K562 (cell line): Measurements from ENCODE around the gene RPS2. TPM values are rescaled to one million over a fixed set of nuclear protein-coding genes. Genes with fewer than 3 reads are reported as not detected.

ENCODE experiments used
- EP400 ChIP-seq: fragments of 450-650 bp; IDR thresholded peaks from 2 replicates; pipeline ENCODE4 v1.6.1; 2017; ENCODE audit warnings: antibody characterized with exemption, mild to moderate bottlenecking, moderate library complexity
- FOXK1 ChIP-seq: sonication (generic); formaldehyde crosslinking; IDR thresholded peaks from 2 replicates; pipeline ENCODE4 v1.8.0; 2022; ENCODE audit warnings: missing genetic modification reagents, mild to moderate bottlenecking, borderline replicate concordance
- IRF2 ChIP-seq: sonication (generic); formaldehyde crosslinking; IDR thresholded peaks from 2 replicates; pipeline ENCODE4 v1.8.1; 2022; ENCODE audit warnings: mild to moderate bottlenecking, missing genetic modification reagents
- NUFIP1 ChIP-seq: fragments of 450-650 bp; IDR thresholded peaks from 2 replicates; pipeline ENCODE4 v1.6.1; 2018; ENCODE audit not compliant: partially characterized antibody
- PYGO2 ChIP-seq: fragments of 450-650 bp; IDR thresholded peaks from 2 replicates; pipeline ENCODE4 v1.6.1; 2016; ENCODE audit warnings: mild to moderate bottlenecking, missing genetic modification characterization, moderate library complexity, missing compliant biosample characterization
- RBFOX2 ChIP-seq: fragments of 200-400 bp; formaldehyde crosslinking; IDR thresholded peaks from 2 replicates; pipeline ENCODE4 v1.6.1; 2017; ENCODE audit warnings: low read depth, mild to moderate bottlenecking, low read length, moderate library complexity
- RFX1 ChIP-seq: fragments of 450-650 bp; IDR thresholded peaks from 2 replicates; pipeline ENCODE4 v1.6.1; 2016; ENCODE audit warnings: mild to moderate bottlenecking, moderate library complexity
- TBL1XR1 ChIP-seq, 2 experiments: IDR thresholded peaks; 2 replicates each; pipeline ENCODE4 v1.6.1; 2012; ENCODE audit warnings: improper control_type of control experiment in 2 of 2, low read length in 2 of 2, mild to moderate bottlenecking in 1 of 2
- TCF3 ChIP-seq: sonication (generic); formaldehyde crosslinking; IDR thresholded peaks from 2 replicates; pipeline ENCODE4 v1.4.0; 2020; ENCODE audit warnings: mild to moderate bottlenecking, missing genetic modification reagents
- TFAM ChIP-seq: fragments of 250-450 bp; sonication (Bioruptor Pico); conservative IDR thresholded peaks from 2 replicates; pipeline ENCODE4 v1.5.0; 2021; ENCODE audit warnings: mild to moderate bottlenecking, moderate library complexity
- ZBED1 ChIP-seq: IDR thresholded peaks from 2 replicates; pipeline ENCODE4 v1.6.1; 2014
- ZNF184 ChIP-seq: sonication (generic); formaldehyde crosslinking; IDR thresholded peaks from 2 replicates; pipeline ENCODE4 v1.5.0; 2020; ENCODE audit warnings: missing genetic modification reagents
- ZNF24 ChIP-seq: fragments of 450-650 bp; IDR thresholded peaks from 2 replicates; pipeline ENCODE4 v1.6.1; 2016
- ZSCAN32 ChIP-seq: fragments of 450-650 bp; formaldehyde crosslinking; IDR thresholded peaks from 2 replicates; pipeline ENCODE4 v1.4.0; 2020; ENCODE audit warnings: mild to moderate bottlenecking, moderate library complexity
- polyA plus RNA-seq, 8 experiments: library from polyadenylated mRNA; depleted of rRNA in 4 of 8; stranded (reverse) in 5 of 8; unstranded in 3 of 8; fragments of >200 nt; fragmentation: Nextera tagmentation in 2 of 8; fragmentation: Illumina TruSeq in 1 of 8; extraction: Ambion mirVana in 2 of 8; extraction: Trizol in 1 of 8; gene quantifications; 2 replicates each; pipeline versions ENCODE4 v1.2.1 to v1.2.3, GENCODE V29; 2011 to 2014; ENCODE audit warnings: inconsistent platforms in 1 of 8, missing spikeins in 1 of 8
- total RNA-seq, 7 experiments: library from RNA; depleted of rRNA in 6 of 7; stranded (reverse); fragments of >200 nt in 6 of 7; fragmentation: Illumina TruSeq in 2 of 7; extraction: Trizol in 2 of 7; gene quantifications; 2 replicates each; pipeline versions ENCODE4 v1.2.1 to v1.2.3, GENCODE V29; 2011 to 2021; ENCODE audit warnings: low replicate concordance in 1 of 7
- TF ChIP-seq, protein P1 (sequence below): sonication (generic); formaldehyde crosslinking; IDR thresholded peaks from 2 replicates; pipeline ENCODE4 v1.8.0; 2022; ENCODE audit warnings: missing genetic modification reagents, mild to moderate bottlenecking, borderline replicate concordance
- TF ChIP-seq, protein P2 (sequence below), 2 experiments: fragments of 450-650 bp; IDR thresholded peaks; 2 replicates each; pipeline ENCODE4 v1.6.1; 2016
- TF ChIP-seq, protein P3 (sequence below): fragments of 450-650 bp; IDR thresholded peaks from 2 replicates; pipeline ENCODE4 v1.6.1; 2016
- TF ChIP-seq, protein P4 (sequence below): fragments of 450-650 bp; formaldehyde crosslinking; IDR thresholded peaks from 2 replicates; pipeline ENCODE4 v1.4.0; 2020; ENCODE audit warnings: mild to moderate bottlenecking, moderate library complexity
- TF ChIP-seq, protein P5 (sequence below): sonication (generic); formaldehyde crosslinking; IDR thresholded peaks from 2 replicates; pipeline ENCODE4 v1.8.0; 2022; ENCODE audit warnings: mild to moderate bottlenecking, low read depth, missing genetic modification reagents
- TF ChIP-seq, protein P6 (sequence below): fragments of 450-650 bp; IDR thresholded peaks from 2 replicates; pipeline ENCODE4 v1.6.1; 2016; ENCODE audit warnings: borderline replicate concordance

The RPS2 gene
- total and polyA plus RNA-seq, 9 of the 15 experiments (the other 6 are each of a cell fraction or from before 2014, with no cell fraction given): 834 to 4,794 (median 3,793) TPM

DNA sequence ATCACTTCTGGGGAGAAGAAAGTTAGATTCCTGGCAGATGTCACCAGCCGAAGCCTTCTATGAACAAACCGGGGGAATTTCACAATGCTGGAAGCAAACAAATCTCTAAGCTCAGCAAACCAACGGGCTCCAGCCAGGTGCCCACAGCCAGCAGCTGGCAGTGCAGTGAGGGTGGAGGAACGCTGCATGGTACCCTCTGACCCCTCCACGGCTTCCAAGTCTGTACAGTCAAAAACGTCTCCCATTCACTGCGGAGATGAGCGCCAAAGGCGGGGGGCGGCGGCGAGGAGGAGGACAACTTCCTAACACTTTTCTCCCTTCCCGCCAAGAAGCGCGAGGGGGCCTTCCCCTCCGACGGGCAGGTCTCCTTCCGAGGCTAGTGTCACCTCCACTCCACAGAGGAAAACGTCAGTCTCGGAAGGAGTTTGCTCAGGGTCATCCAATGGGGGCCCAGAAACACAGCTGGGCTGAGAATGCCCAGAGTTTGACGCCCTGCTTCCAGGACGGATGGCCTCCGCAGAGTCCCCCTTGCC lies 44.1 kb upstream of the RPS2 start (continued):
- TF ChIP-seq TCF3 (CRISPR knock-in tag): no peak
- TF ChIP-seq ZSCAN32: no peak
- TF ChIP-seq, protein P1, sequence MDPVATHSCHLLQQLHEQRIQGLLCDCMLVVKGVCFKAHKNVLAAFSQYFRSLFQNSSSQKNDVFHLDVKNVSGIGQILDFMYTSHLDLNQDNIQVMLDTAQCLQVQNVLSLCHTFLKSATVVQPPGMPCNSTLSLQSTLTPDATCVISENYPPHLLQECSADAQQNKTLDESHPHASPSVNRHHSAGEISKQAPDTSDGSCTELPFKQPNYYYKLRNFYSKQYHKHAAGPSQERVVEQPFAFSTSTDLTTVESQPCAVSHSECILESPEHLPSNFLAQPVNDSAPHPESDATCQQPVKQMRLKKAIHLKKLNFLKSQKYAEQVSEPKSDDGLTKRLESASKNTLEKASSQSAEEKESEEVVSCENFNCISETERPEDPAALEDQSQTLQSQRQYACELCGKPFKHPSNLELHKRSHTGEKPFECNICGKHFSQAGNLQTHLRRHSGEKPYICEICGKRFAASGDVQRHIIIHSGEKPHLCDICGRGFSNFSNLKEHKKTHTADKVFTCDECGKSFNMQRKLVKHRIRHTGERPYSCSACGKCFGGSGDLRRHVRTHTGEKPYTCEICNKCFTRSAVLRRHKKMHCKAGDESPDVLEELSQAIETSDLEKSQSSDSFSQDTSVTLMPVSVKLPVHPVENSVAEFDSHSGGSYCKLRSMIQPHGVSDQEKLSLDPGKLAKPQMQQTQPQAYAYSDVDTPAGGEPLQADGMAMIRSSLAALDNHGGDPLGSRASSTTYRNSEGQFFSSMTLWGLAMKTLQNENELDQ (CRISPR knock-in tag): 0 out of 2 replicates have a peak, but pooled peaks have one; percentile 78
- TF ChIP-seq RBFOX2: no peak
- TF ChIP-seq, protein P2, sequence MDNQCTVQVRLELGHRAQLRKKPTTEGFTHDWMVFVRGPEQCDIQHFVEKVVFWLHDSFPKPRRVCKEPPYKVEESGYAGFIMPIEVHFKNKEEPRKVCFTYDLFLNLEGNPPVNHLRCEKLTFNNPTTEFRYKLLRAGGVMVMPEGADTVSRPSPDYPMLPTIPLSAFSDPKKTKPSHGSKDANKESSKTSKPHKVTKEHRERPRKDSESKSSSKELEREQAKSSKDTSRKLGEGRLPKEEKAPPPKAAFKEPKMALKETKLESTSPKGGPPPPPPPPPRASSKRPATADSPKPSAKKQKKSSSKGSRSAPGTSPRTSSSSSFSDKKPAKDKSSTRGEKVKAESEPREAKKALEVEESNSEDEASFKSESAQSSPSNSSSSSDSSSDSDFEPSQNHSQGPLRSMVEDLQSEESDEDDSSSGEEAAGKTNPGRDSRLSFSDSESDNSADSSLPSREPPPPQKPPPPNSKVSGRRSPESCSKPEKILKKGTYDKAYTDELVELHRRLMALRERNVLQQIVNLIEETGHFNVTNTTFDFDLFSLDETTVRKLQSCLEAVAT (IDR thresholded peaks at IDR 0.05): no peak
- no peak for TF ChIP-seq PYGO2 (tag)
- TF ChIP-seq ZBED1: no peak
- no peak for TF ChIP-seq TBL1XR1 (IDR thresholded peaks at IDR 0.05; ENCODE audit: low read length in 2 of 2)
- no peak for TF ChIP-seq ZNF184 (CRISPR knock-in tag)
- peak; percentile 83; the same call in 1 of the 2 replicates for TF ChIP-seq FOXK1
- TF ChIP-seq, protein P3, sequence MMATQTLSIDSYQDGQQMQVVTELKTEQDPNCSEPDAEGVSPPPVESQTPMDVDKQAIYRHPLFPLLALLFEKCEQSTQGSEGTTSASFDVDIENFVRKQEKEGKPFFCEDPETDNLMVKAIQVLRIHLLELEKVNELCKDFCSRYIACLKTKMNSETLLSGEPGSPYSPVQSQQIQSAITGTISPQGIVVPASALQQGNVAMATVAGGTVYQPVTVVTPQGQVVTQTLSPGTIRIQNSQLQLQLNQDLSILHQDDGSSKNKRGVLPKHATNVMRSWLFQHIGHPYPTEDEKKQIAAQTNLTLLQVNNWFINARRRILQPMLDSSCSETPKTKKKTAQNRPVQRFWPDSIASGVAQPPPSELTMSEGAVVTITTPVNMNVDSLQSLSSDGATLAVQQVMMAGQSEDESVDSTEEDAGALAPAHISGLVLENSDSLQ: no peak
- peak; percentile 7; the same call in 1 of the 2 replicates for TF ChIP-seq IRF2 (CRISPR knock-in tag)
- no peak for TF ChIP-seq ZNF24
- no peak for TF ChIP-seq RFX1
- TF ChIP-seq, protein P4, sequence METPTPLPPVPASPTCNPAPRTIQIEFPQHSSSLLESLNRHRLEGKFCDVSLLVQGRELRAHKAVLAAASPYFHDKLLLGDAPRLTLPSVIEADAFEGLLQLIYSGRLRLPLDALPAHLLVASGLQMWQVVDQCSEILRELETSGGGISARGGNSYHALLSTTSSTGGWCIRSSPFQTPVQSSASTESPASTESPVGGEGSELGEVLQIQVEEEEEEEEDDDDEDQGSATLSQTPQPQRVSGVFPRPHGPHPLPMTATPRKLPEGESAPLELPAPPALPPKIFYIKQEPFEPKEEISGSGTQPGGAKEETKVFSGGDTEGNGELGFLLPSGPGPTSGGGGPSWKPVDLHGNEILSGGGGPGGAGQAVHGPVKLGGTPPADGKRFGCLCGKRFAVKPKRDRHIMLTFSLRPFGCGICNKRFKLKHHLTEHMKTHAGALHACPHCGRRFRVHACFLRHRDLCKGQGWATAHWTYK: no peak
- 0 out of 2 replicates have a peak, but pooled peaks have one; percentile 6 for TF ChIP-seq EP400
- TF ChIP-seq NUFIP1: no peak
- TF ChIP-seq, protein P5, sequence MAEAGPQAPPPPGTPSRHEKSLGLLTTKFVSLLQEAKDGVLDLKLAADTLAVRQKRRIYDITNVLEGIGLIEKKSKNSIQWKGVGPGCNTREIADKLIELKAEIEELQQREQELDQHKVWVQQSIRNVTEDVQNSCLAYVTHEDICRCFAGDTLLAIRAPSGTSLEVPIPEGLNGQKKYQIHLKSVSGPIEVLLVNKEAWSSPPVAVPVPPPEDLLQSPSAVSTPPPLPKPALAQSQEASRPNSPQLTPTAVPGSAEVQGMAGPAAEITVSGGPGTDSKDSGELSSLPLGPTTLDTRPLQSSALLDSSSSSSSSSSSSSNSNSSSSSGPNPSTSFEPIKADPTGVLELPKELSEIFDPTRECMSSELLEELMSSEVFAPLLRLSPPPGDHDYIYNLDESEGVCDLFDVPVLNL (CRISPR knock-in tag): 0 out of 2 replicates have a peak, but pooled peaks have one; percentile 34
- no peak for TF ChIP-seq TFAM
- TF ChIP-seq, protein P6, sequence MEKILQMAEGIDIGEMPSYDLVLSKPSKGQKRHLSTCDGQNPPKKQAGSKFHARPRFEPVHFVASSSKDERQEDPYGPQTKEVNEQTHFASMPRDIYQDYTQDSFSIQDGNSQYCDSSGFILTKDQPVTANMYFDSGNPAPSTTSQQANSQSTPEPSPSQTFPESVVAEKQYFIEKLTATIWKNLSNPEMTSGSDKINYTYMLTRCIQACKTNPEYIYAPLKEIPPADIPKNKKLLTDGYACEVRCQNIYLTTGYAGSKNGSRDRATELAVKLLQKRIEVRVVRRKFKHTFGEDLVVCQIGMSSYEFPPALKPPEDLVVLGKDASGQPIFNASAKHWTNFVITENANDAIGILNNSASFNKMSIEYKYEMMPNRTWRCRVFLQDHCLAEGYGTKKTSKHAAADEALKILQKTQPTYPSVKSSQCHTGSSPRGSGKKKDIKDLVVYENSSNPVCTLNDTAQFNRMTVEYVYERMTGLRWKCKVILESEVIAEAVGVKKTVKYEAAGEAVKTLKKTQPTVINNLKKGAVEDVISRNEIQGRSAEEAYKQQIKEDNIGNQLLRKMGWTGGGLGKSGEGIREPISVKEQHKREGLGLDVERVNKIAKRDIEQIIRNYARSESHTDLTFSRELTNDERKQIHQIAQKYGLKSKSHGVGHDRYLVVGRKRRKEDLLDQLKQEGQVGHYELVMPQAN: peak; percentile 47; the same call in 1 of the 2 replicates
